H9 (cell line): ENCODE data around the gene CBR3. TPM values are rescaled to one million over a fixed set of nuclear protein-coding genes. Genes with fewer than 3 reads are reported as not detected.

Experiments
- DNase-seq: peaks from one replicate; pipeline ENCODE4 v3.0.0-alpha.2; 2017
- H2AFZ ChIP-seq: one replicate; pipeline ENCODE4 v1.6.1; 2013; ENCODE audit warnings: mild to moderate bottlenecking, low read length, control low read depth, moderate library complexity
- H2AK5ac ChIP-seq: 2 replicates; pipeline ENCODE4 v1.6.1; 2013; ENCODE audit warnings: low read length, control low read depth, mixed read lengths; ENCODE audit not compliant: insufficient read length
- H2BK120ac ChIP-seq: one replicate; pipeline ENCODE4 v1.6.1; 2013; ENCODE audit warnings: low read depth, mild to moderate bottlenecking, low read length, control low read depth, inconsistent platforms; ENCODE audit not compliant: poor library complexity, severe bottlenecking
- H2BK12ac ChIP-seq: 2 replicates; pipeline ENCODE4 v1.6.1; 2013; ENCODE audit warnings: low read length, control low read depth, mixed read lengths, low read depth; ENCODE audit not compliant: insufficient read length
- H2BK15ac ChIP-seq: 2 replicates; pipeline ENCODE4 v1.6.1; 2013; ENCODE audit warnings: low read depth, low read length, control low read depth
- H2BK20ac ChIP-seq: one replicate; pipeline ENCODE4 v1.6.1; 2013; ENCODE audit warnings: low read depth, mild to moderate bottlenecking, low read length, control low read depth, inconsistent platforms; ENCODE audit not compliant: poor library complexity, severe bottlenecking
- H2BK5ac ChIP-seq: 2 replicates; pipeline ENCODE4 v1.6.1; 2013; ENCODE audit warnings: low read length, control low read depth, mixed read lengths; ENCODE audit not compliant: insufficient read length
- H3K14ac ChIP-seq: 2 replicates; pipeline ENCODE4 v1.6.1; 2013; ENCODE audit warnings: low read length, control low read depth; ENCODE audit not compliant: insufficient read depth
- H3K18ac ChIP-seq: 2 replicates; pipeline ENCODE4 v1.6.1; 2013; ENCODE audit warnings: low read depth, mild to moderate bottlenecking, mixed read lengths, low read length, control low read depth; ENCODE audit not compliant: insufficient read length
- H3K23ac ChIP-seq: 2 replicates; pipeline ENCODE4 v1.6.1; 2013; ENCODE audit warnings: low read length, control low read depth, mixed read lengths, low read depth; ENCODE audit not compliant: insufficient read length
- H3K23me2 ChIP-seq: 2 replicates; pipeline ENCODE4 v1.6.1; 2013; ENCODE audit warnings: low read depth, mild to moderate bottlenecking, mixed read lengths, low read length, control low read depth; ENCODE audit not compliant: insufficient read length, poor library complexity, severe bottlenecking
- H3K27ac ChIP-seq: 2 replicates; pipeline ENCODE4 v1.5.1; 2013; ENCODE audit warnings: low read length, control low read depth, mixed read lengths, low read depth; ENCODE audit not compliant: insufficient read length
- H3K27me3 ChIP-seq: 2 replicates; pipeline ENCODE4 v1.6.1; 2013; ENCODE audit warnings: low read length, control low read depth, inconsistent platforms; ENCODE audit not compliant: insufficient read depth
- H3K4ac ChIP-seq: 2 replicates; pipeline ENCODE4 v1.6.1; 2013; ENCODE audit warnings: low read depth, mild to moderate bottlenecking, control low read depth, inconsistent platforms, low read length, moderate library complexity
- H3K4me1 ChIP-seq: 2 replicates; pipeline ENCODE4 v1.6.1; 2013; ENCODE audit warnings: low read length, control low read depth, inconsistent platforms; ENCODE audit not compliant: insufficient read depth
- H3K4me2 ChIP-seq: 2 replicates; pipeline ENCODE4 v1.6.1; 2013; ENCODE audit warnings: low read length, control low read depth, mixed read lengths; ENCODE audit not compliant: insufficient read length, insufficient read depth
- H3K56ac ChIP-seq: 2 replicates; pipeline ENCODE4 v1.6.1; 2013; ENCODE audit warnings: low read depth, mild to moderate bottlenecking, mixed read lengths, low read length, control low read depth; ENCODE audit not compliant: insufficient read length
- H3K79me1 ChIP-seq: 2 replicates; pipeline ENCODE4 v1.6.1; 2013; ENCODE audit warnings: low read depth, mild to moderate bottlenecking, moderate library complexity, low read length, control low read depth, inconsistent platforms; ENCODE audit not compliant: insufficient read depth, poor library complexity, severe bottlenecking
- H3K79me2 ChIP-seq: 2 replicates; pipeline ENCODE4 v1.6.1; 2013; ENCODE audit warnings: low read length, control low read depth, inconsistent platforms; ENCODE audit not compliant: insufficient read depth
- H3K9ac ChIP-seq: 2 replicates; pipeline ENCODE4 v1.6.1; 2013; ENCODE audit warnings: low read length, control low read depth, mixed read lengths; ENCODE audit not compliant: insufficient read length; ENCODE audit errors: extremely low read depth
- H3K9me3 ChIP-seq: one replicate; pipeline ENCODE4 v1.6.1; 2013; ENCODE audit warnings: low read depth, low read length, inconsistent platforms; ENCODE audit not compliant: control insufficient read depth
- H3T11ph ChIP-seq: one replicate; pipeline ENCODE4 v1.6.1; 2013; ENCODE audit warnings: mild to moderate bottlenecking, low read length, control low read depth, inconsistent platforms
- H4K20me1 ChIP-seq: one replicate; pipeline ENCODE4 v1.6.1; 2013; ENCODE audit not compliant: control insufficient read depth, insufficient read length, insufficient read depth
- H4K5ac ChIP-seq: 2 replicates; pipeline ENCODE4 v1.6.1; 2013; ENCODE audit warnings: low read depth, mild to moderate bottlenecking, mixed read lengths, low read length, control low read depth; ENCODE audit not compliant: insufficient read length
- H4K8ac ChIP-seq: replicated peaks from 2 replicates; pipeline ENCODE4 v1.6.1; 2013; ENCODE audit warnings: low read length, control low read depth, mixed read lengths, low read depth; ENCODE audit not compliant: insufficient read length
- H4K91ac ChIP-seq: 2 replicates; pipeline ENCODE4 v1.6.1; 2013; ENCODE audit warnings: low read depth, mild to moderate bottlenecking, moderate library complexity, mixed read lengths, low read length, control low read depth; ENCODE audit not compliant: insufficient read length
- H3K27ac Mint-ChIP-seq, 3 experiments: 2 replicates in 2 of 3; 3 replicates in 1 of 3; pipeline ENCODE4 v1.8.0; 2020 to 2021; ENCODE audit warnings: mixed read lengths in 3 of 3, mild to moderate bottlenecking in 1 of 3, moderate library complexity in 1 of 3
- H3K27me3 Mint-ChIP-seq: 2 replicates; pipeline ENCODE4 v1.8.0; 2021; ENCODE audit warnings: low read depth, mild to moderate bottlenecking, moderate library complexity, mixed read lengths
- H3K36me3 Mint-ChIP-seq, 3 experiments: 2 replicates in 2 of 3; 3 replicates in 1 of 3; pipeline ENCODE4 v1.8.0; 2020 to 2021; ENCODE audit warnings: low read depth in 3 of 3, mixed read lengths in 3 of 3; ENCODE audit not compliant: insufficient read depth in 1 of 3
- H3K4me1 Mint-ChIP-seq, 2 experiments: 2 replicates each; pipeline ENCODE4 v1.8.0; 2020; ENCODE audit warnings: mixed read lengths in 2 of 2
- H3K4me3 Mint-ChIP-seq, 2 experiments: 2 replicates in 1 of 2; 3 replicates in 1 of 2; pipeline ENCODE4 v1.8.0; 2020 to 2021; ENCODE audit warnings: mild to moderate bottlenecking in 2 of 2, mixed read lengths in 2 of 2, moderate library complexity in 1 of 2
- H3K9me3 Mint-ChIP-seq, 2 experiments: 2 replicates in 1 of 2; 3 replicates in 1 of 2; pipeline ENCODE4 v1.8.0; 2020; ENCODE audit warnings: mild to moderate bottlenecking in 2 of 2, mixed read lengths in 2 of 2, moderate library complexity in 1 of 2
- WGBS: extraction: QIAGEN DNeasy Blood & Tissue Kit; methylation state at CpG from one replicate; pipeline ENCODE4 v1.1.7; 2013; ENCODE audit warnings: missing lambda C conversion rate, low lambda C conversion rate, mixed read lengths; ENCODE audit not compliant: insufficient read length; ENCODE audit errors: extremely low coverage; 5-methylcytosine and 5-hydroxymethylcytosine counted together
- total RNA-seq: library from RNA; stranded (reverse); gene quantifications from 2 replicates; pipeline ENCODE4 v1.2.1, GENCODE V29; 2021
- TF ChIP-seq, protein P1 (sequence below): fragments of 200-600 bp; sonication (generic); conservative IDR thresholded peaks from 3 replicates; pipeline ENCODE4 v1.8.0; 2021; ENCODE audit warnings: antibody characterized with exemption, mild to moderate bottlenecking

Gene CBR3
- total RNA-seq, 1 experiment from 2014 or later: 2.4 TPM

DNA sequence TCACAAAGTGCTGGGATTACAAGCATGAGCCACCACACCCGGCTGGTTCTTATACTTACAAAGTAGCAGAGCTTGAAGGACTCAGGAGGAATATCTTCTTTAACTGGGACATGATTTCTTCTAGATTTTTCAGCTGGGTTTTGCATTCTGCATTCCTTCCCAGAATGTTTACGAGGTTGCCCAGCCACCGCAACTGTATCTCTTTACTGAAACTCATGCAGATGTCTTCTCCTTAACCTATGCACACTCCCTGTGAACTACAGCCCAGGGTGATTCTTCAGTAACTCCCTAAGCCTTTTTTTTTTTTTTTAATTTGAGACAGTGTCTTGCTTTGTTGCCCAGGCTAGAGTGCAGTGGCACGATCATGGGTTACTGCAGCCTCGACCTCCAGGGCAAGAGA lies 13.0 kb downstream of the CBR3 start:
- no peak overlapping the region for H2BK120ac ChIP-seq
- no peak overlapping the region for H3K27ac ChIP-seq
- TF ChIP-seq, protein P1, sequence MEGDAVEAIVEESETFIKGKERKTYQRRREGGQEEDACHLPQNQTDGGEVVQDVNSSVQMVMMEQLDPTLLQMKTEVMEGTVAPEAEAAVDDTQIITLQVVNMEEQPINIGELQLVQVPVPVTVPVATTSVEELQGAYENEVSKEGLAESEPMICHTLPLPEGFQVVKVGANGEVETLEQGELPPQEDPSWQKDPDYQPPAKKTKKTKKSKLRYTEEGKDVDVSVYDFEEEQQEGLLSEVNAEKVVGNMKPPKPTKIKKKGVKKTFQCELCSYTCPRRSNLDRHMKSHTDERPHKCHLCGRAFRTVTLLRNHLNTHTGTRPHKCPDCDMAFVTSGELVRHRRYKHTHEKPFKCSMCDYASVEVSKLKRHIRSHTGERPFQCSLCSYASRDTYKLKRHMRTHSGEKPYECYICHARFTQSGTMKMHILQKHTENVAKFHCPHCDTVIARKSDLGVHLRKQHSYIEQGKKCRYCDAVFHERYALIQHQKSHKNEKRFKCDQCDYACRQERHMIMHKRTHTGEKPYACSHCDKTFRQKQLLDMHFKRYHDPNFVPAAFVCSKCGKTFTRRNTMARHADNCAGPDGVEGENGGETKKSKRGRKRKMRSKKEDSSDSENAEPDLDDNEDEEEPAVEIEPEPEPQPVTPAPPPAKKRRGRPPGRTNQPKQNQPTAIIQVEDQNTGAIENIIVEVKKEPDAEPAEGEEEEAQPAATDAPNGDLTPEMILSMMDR: no peak
- no peak overlapping the region for H2AFZ ChIP-seq
- no peaks in the 10 kb centered on the region; the same call in 1 of the 2 replicates for H3K27me3 Mint-ChIP-seq
- H3K4me2 ChIP-seq: no peak overlapping the region
- H3K23ac ChIP-seq: no peak overlapping the region
- no CpG with 5 or more reads among the region's 5 CpGs for WGBS
- no peaks in the 10 kb centered on the region for H3K9me3 ChIP-seq
- H3T11ph ChIP-seq: no peak overlapping the region
- H3K18ac ChIP-seq: no peak overlapping the region
- H3K36me3 Mint-ChIP-seq: no peaks in the 10 kb centered on the region; a peak in 1 of 7 replicates
- H3K9ac ChIP-seq: no peak overlapping the region
- no peak overlapping the region for H4K91ac ChIP-seq
- H3K4me1 ChIP-seq: peaks cover 4% of the 10 kb centered on the region; the same call in 1 of the 2 replicates
- H2BK5ac ChIP-seq: no peak overlapping the region
- H3K27me3 ChIP-seq: no peaks in the 10 kb centered on the region
- H3K79me2 ChIP-seq: no peaks in the 10 kb centered on the region
- H4K5ac ChIP-seq: no peak overlapping the region
- H2AK5ac ChIP-seq: no peak overlapping the region
- H3K79me1 ChIP-seq: no peaks in the 10 kb centered on the region
- H3K14ac ChIP-seq: no peak overlapping the region
- H2BK12ac ChIP-seq: no peak overlapping the region
- no peak overlapping the region for H2BK15ac ChIP-seq
- no peak overlapping the region for H3K56ac ChIP-seq
- H3K4me3 Mint-ChIP-seq: no peak overlapping the region
- no peaks in the 10 kb centered on the region; a peak in 1 of 5 replicates for H3K9me3 Mint-ChIP-seq
- H3K27ac Mint-ChIP-seq: peak overlapping the region in 1 of 3 experiments; percentile 48; a peak in 1 of 7 replicates
- no peaks in the 10 kb centered on the region for H3K23me2 ChIP-seq
- H4K20me1 ChIP-seq: no peaks in the 10 kb centered on the region
- no peak overlapping the region for H4K8ac ChIP-seq
- H2BK20ac ChIP-seq: no peak overlapping the region
- no peak overlapping the region for H3K4ac ChIP-seq
- DNase-seq: no peak
- peaks cover 11% of the 10 kb centered on the region in 2 experiments for H3K4me1 Mint-ChIP-seq
